AG04450 (cell line): ENCODE data around the gene COL25A1. TPM values are rescaled to one million over a fixed set of nuclear protein-coding genes. Genes with fewer than 3 reads are reported as not detected.

Experiments used
- CTCF ChIA-PET: fragments of 300-600, 350-600 bp; formaldehyde crosslinking; extraction: SDS; loops from one replicate; lab custom pipeline; 2022; ENCODE audit warnings: antibody characterized with exemption, inconsistent platforms; lab: Charles Lee
- POLR2A ChIA-PET: fragments of 350-600 bp; formaldehyde crosslinking; extraction: SDS; loops from one replicate; lab custom pipeline; 2021; ENCODE audit warnings: antibody characterized with exemption, inconsistent platforms; lab: Yijun Ruan, JAX
- DNase-seq: peaks from one replicate; pipeline ENCODE4 v3.0.0-alpha.2; 2011; ENCODE audit warnings: low read depth, low spot score
- H3K27ac ChIP-seq: one replicate; pipeline ENCODE4 v1.5.1; 2012; ENCODE audit warnings: low read depth, low read length, control low read depth
- H3K27me3 ChIP-seq: one replicate; pipeline ENCODE4 v1.6.0; 2012; ENCODE audit warnings: low read length; ENCODE audit not compliant: control insufficient read depth, insufficient read depth
- H3K4me3 ChIP-seq: 2 replicates; pipeline ENCODE4 v1.5.1; 2011; ENCODE audit warnings: mild to moderate bottlenecking, low read depth, low read length, control low read depth
- H3K9me3 ChIP-seq: 2 replicates; pipeline ENCODE4 v1.5.1; 2012; ENCODE audit warnings: low read length; ENCODE audit not compliant: control insufficient read depth, insufficient read depth
- CTCF ChIP-seq: IDR thresholded peaks from 2 replicates; pipeline ENCODE4 v1.5.1; 2011; ENCODE audit warnings: low read depth, low read length, control low read depth, inconsistent platforms
- polyA plus RNA-seq: library from polyadenylated mRNA; depleted of rRNA; stranded (reverse); fragments of >200 nt; gene quantifications from 2 replicates; pipeline ENCODE4 v1.2.3, GENCODE V29; 2011

COL25A1 gene
- polyA plus RNA-seq, 1 experiment, result not detected

GRCh38 chr4:109276482-109277095 is 25.9 kb downstream of the COL25A1 start:
- no peaks in the 10 kb centered on the region for H3K9me3 ChIP-seq
- no peaks in the 10 kb centered on the region for H3K27me3 ChIP-seq
- TF ChIP-seq CTCF, result no peak
- POLR2A ChIA-PET, result interaction anchor here (0.7 kb wide), 1 partner anchor 650 kb away, joined by 6 read pairs; no protein-coding TSS in a partner anchor
- CTCF ChIA-PET, result interaction anchor here (0.6 kb wide), 1 partner anchor 20 kb away, joined by 3 read pairs; no protein-coding TSS in a partner anchor
- no peak for DNase-seq
- no peak overlapping the region for H3K27ac ChIP-seq
- no peak overlapping the region for H3K4me3 ChIP-seq

- no peak for DNase-seq
- no peak for TF ChIP-seq CTCF
- Histone ChIP-seq H3K27ac (no peak overlapping the region), H3K4me3 (no peak overlapping the region), H3K9me3 (no peaks in the 10 kb centered on the region), H3K27me3 (no peaks in the 10 kb centered on the region)
- ChIA-PET POLR2A (no interaction called here), CTCF (no interaction called here)
Observed at GRCh38 chr4:109275066-109275745, 27.3 kb downstream of the COL25A1 start.

GRCh38 chr4:109266891-109267290 is 35.6 kb downstream of the COL25A1 start:
- Histone ChIP-seq H3K4me3 (no peak overlapping the region), H3K9me3 (no peaks in the 10 kb centered on the region), H3K27me3 (peaks cover 5% of the 10 kb centered on the region), H3K27ac (no peak overlapping the region)
- no peak for TF ChIP-seq CTCF
- ChIA-PET POLR2A (no interaction called here), CTCF (no interaction called here)
- DNase-seq, result no peak

GRCh38 chr4:109266236-109266635 is 36.2 kb downstream of the COL25A1 start:
- Histone ChIP-seq H3K27me3 (peaks cover 5% of the 10 kb centered on the region), H3K4me3 (no peak overlapping the region), H3K9me3 (no peaks in the 10 kb centered on the region), H3K27ac (no peak overlapping the region)
- TF ChIP-seq CTCF, result no peak
- POLR2A ChIA-PET, result no interaction called here
- DNase-seq, result no peak
- CTCF ChIA-PET, result no interaction called here

- Histone ChIP-seq H3K4me3 (no peak overlapping the region), H3K9me3 (no peaks in the 10 kb centered on the region), H3K27ac (no peak overlapping the region), H3K27me3 (peaks cover 5% of the 10 kb centered on the region)
- ChIA-PET POLR2A (no interaction called here), CTCF (interaction anchor here (0.7 to 0.8 kb wide), 2 partner anchors 9 to 35 kb away, joined by 3 to 4 read pairs; no protein-coding TSS in a partner anchor)
- TF ChIP-seq CTCF, result no peak
- DNase-seq, result no peak
Observed at GRCh38 chr4:109263721-109264120, 38.7 kb downstream of the COL25A1 start.
